CD4-positive, alpha-beta T cell treated with Interleukin-6 at 100 ng/mL for 8 hours (primary cell): ENCODE measurements around the gene PTBP1.
"Not testable (repeated sequence)": the region's sequence is repeated elsewhere in the genome, so short reads cannot be mapped to it uniquely, and the experiment has no call there.

ENCODE experiments used
- DNase-seq: peaks from one replicate; pipeline ENCODE4 v3.0.0-alpha.2; 2020; ENCODE audit warnings: mixed read lengths, low spot score

The PTBP1 gene

GRCh38 chr19:810883-811489, 13.7 kb downstream of the PTBP1 start:
- no peak for DNase-seq

DNA sequence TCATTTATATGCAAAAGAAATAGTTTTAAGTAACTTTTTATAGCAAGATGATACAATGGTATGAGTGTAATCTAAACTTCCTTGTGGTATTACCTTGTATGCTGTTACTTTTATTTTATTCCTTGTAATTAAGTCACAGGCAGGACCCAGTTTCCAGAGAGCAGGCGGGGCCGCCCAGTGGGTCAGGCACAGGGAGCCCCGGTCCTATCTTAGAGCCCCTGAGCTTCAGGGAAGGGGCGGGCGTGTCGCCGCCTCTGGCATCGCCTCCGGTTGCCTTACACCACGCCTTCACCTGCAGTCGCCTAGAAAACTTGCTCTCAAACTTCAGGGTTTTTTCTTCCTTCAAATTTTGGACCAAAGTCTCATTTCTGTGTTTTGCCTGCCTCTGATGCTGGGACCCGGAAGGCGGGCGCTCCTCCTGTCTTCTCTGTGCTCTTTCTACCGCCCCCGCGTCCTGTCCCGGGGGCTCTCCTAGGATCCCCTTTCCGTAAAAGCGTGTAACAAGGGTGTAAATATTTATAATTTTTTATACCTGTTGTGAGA, 14.3 kb downstream of the PTBP1 start:
- no peak for DNase-seq

DNA sequence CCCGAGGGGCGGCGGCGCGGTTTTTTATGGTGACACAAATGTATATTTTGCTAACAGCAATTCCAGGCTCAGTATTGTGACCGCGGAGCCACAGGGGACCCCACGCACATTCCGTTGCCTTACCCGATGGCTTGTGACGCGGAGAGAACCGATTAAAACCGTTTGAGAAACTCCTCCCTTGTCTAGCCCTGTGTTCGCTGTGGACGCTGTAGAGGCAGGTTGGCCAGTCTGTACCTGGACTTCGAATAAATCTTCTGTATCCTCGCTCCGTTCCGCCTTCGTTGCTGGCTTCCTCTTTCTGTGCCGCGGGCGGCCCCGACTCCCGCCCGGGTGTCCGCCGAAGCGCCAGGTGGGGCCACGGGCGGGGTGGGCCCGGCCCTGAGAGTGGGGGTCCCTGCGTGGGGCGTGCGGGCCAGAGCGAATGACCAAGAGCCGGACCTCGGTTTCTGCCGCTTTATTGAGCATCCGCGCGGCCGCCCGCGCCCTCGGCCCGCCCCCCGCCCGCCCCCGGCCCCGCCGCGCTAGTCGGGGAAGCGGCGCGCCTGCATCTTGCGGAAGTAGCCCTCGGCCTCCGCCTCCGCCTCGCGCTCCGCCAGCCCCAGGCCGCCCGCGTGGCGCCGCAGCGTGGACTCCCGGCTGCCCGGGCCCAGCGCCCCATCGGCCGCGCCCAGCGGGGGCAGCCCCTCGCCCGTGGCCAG, 14.9 kb downstream of the PTBP1 start:
- DNase-seq: no peak

DNA sequence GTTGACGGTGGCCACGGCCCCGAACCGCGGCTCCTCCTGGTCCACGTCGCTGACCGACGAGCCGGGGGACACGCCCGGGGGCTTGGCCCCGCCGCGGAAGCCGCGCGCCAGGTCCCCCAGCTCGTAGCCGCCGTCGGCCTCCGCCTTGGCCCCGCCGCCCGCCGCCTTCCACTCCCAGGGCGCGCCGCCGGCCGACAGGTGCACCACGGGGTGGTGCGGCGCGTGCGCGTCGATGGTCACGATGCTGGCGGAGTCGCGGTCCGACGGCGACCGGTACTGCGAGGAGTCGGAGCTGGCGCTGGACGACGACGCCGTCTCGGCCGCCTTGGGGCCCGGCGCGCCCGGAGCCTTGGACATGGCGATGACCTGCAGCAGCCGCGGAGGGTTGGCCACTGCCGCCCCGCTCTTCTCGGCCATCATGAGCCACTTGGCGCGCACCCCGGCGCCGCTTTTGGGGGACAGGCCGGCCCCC, 15.5 kb downstream of the PTBP1 start:
- DNase-seq: no peak

GRCh38 chr19:813219-814151, 16.2 kb downstream of the PTBP1 start:
- no peak for DNase-seq

- no peak for DNase-seq
Measured at GRCh38 chr19:814152-815078, 17.2 kb downstream of the PTBP1 start.

DNA sequence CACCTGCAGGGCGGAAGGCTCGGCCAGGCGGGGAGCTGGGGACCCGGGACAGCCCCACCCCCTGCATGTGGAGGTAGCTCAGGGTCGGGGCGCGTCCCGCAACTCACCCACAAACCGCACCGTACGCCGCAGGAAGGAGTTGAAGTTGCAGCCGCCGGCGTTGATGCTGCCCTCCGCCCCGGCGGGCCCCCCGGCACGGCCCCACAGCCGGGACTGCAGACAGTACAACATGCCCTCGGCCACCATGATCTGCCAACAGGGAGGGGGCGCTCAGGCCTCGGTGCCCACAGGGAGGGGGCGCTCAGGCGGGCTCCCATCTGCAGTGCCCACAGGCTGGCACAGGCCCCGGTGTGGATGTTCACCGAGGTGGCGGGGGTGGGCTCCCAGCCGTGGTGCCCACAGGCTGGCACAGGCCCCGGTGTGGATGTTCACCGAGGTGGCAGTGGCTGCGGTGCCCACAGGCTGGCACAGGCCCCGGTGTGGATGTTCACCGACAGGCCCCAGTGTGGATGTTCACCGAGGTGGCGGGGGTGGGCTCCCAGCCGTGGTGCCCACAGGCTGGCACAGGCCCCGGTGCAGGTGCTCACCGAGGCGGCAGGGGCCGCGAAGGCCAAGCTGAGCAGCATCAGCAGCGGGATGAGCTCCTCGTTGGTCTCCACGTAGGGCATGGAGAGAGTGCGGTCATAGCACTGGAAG, 18.0 kb downstream of the PTBP1 start:
- DNase-seq: no peak

- DNase-seq: no peak
Measured at GRCh38 chr19:815775-816499, 18.7 kb downstream of the PTBP1 start.

GRCh38 chr19:816500-816857, 19.2 kb downstream of the PTBP1 start:
- DNase-seq: no peak

GRCh38 chr19:820212-820611, 23.0 kb downstream of the PTBP1 start:
- not testable (repeated sequence) for DNase-seq

DNA sequence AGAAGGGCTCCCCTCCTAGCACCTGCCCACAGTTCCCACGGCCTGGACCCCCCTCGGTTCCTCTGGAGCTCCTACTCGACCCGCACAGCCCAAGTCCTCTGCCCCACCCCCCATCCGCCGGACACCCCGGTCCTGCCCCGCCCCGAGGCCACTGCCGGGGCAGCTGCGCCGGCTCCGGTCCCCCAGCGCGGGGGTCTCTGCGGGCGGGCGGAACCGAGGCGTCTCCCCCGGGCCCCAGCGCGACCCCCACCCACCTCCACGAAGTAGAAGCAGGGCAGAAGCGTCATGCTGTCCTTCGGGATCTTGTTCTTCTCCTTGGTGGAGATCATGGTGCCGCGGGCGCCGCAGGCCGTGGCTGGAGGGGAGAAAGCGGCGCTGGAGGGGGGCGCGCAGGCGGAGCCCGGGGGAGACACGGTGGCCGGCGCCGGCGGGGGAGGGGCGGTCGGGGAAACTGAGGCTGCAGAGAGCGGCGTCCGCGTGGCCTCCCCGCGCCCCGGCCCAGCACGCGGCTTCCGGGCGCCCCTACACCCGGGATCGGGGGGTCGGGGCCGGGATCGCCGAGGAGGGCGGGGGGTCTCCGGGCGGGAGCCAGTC, 24.1 kb downstream of the PTBP1 start:
- no peak for DNase-seq

DNA sequence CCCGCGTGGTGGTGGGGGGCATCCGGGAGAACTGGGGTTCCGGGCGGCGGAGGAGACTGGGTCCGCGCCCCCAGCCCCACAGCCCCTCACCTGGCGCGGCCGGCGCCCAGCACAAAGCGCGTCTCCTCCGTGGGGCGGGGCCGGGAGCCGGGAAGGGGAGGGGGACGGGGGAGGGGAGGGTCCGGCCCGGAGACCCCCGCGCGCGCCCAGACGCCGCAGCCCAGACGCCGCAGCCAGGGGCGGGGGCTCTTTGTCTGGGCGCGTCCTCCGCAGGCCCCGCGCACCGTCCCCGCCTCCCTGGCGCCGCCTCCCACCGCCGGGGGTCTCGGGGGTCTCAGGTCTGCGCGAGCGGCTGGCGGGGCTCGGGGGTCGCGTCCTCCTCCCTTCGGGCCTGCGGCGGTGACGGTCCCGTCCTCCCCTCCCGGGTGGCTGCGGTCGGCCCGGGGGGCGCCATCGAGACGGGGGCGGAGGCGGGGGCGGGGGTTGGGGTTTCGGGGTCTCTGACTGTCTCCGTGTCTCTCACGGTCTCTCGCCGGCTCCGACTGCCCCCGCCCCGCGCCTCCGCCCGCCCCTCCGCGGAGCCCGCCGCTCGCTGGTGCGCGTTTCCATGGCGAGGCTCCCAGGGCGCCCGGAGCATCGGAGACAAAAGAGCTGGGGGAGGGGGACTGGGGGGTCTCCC, 24.7 kb downstream of the PTBP1 start, which contains the start of gene PLPPR3:
Gene PLPPR3, minus strand, starts transcription at position 131 of the 679 bp plus-strand sequence. CDS start 396 bp downstream, outside the sequence.
- DNase-seq: no peak

DNA sequence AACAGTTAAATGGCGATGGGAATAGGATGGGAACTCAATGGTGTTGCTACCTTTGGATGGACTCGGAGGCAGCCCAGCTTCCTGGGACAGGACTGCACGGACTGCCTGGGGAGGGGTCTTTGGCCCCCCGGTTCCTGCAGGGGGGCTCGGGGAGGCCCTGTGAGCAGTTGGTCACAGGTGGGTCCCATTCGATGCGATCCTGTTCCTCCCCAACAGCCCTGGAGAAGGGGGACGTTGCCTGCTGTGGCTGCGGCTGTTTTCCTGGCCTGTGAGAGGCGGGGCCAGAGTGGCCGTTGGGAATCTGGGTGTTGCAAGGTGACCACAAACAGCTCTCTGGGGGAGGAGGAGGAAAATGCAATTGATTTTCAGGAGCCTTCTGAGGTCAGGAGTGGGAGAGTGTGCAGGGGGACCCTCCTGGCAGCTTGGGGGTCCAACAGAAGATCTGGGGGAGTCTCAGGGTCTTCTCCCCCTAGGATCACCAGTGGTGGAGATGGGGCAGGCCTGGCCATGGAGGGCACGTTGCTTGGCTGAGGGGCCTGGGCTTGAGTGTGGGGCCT, 26.4 kb downstream of the PTBP1 start:
- no peak for DNase-seq

GRCh38 chr19:824885-825284, 27.6 kb downstream of the PTBP1 start:
- no peak for DNase-seq

DNA sequence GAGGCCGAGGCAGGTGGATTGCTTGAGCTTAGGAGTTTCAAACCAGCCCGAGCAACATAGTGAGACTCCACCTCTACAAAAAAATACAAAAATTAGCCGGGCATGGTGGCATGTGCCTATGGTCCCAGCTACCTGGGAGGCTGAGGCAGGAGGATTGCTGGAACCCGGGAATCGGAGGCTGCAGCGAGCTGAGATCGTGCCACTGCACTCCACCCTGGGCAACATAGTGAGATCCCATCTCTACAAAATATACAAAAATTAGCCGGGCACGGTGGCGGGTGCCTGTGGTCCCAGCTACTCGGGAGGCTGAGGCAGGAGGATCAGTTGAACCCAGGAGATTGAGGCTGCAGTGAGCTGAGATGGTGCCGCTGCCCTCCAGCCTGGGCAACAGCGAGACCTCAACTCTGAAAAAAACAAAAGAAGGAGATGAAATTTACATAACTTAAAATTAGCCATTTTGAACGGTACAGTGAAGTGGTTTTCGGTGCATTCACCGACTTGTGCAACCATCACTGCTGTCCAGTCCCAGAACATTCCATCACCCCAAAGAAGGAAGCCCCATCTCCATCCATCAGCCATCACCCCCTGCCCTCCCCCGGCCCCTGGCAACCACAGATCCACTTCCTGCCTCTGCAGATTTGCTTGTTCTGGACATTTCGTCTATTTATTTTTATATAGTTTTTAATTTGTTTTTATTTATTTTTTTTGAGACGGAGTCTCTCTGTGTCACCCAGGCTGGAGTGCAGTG, 28.8 kb downstream of the PTBP1 start:
- DNase-seq: no peak

- no peak for DNase-seq
Measured at GRCh38 chr19:827314-827709, 30.1 kb downstream of the PTBP1 start.

- DNase-seq: no peak
Measured at GRCh38 chr19:827710-828321, 30.6 kb downstream of the PTBP1 start, which contains the start of gene AZU1. TSS of gene AZU1 (plus strand) at chr19:827837. CDS start at chr19:827847, 10 bp downstream.
